Right renal cortex interstitium (tissue), 3 donors: ENCODE data around the gene ZFP3. TPM values are rescaled to one million over a fixed set of nuclear protein-coding genes. Genes with fewer than 3 reads are reported as not detected.
"Not testable (repeated sequence)": the region's sequence is repeated elsewhere in the genome, so short reads cannot be mapped to it uniquely, and the experiment has no call there.

Experiments
- DNase-seq, 3 donors: peaks; one replicate each; pipeline ENCODE4 v3.0.0-alpha.2; 2013; ENCODE audit warnings: low read depth in 3 of 3, low spot score in 2 of 3
- polyA plus RNA-seq, 3 donors: library from polyadenylated mRNA; unstranded; fragments of 120-200 nt; gene quantifications; one replicate each; pipeline ENCODE4 v1.2.1, GENCODE V29; 2013; ENCODE audit not compliant: insufficient read length in 3 of 3

The ZFP3 gene
- polyA plus RNA-seq, 3 donors = 14.1 to 16.1 (median 15.2) TPM

DNA sequence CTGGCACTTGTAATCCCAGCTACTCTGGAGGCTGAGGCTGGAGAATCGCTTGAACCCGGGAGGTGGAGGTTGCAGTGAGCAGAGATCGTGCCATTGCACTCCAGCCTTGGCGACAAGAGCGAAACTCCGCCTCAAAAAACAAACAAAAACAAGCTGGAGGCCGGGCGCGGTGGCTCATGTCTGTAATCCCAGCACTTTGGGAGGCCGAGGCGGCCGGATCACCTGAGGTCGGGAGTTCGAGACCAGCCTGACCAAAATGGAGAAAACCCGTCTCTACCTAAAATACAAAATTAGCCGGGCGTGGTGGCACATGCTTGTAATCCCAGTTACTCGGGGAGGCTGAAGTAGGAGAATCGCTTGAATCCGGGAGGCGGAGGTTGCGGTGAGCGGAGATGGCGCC, 992 bp upstream of the ZFP3 start:
- not testable (repeated sequence) for DNase-seq

DNA sequence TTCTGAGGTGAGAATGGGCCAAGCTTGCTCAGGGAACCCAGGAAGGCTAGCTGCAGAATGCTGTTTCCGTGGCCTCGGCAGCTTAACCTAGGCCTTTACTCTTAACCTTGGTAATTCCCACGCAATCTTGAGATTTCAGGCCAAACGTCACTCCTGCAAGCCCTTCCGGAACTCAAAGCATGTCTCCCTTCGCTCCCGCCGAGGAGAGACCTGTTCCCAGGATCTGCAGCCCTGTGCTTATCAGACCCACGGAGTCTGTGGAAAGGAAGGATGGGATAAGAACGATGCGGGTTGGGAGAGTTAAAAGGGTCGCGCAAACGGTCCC, 524 bp upstream of the ZFP3 start:
- no peak for DNase-seq

DNA sequence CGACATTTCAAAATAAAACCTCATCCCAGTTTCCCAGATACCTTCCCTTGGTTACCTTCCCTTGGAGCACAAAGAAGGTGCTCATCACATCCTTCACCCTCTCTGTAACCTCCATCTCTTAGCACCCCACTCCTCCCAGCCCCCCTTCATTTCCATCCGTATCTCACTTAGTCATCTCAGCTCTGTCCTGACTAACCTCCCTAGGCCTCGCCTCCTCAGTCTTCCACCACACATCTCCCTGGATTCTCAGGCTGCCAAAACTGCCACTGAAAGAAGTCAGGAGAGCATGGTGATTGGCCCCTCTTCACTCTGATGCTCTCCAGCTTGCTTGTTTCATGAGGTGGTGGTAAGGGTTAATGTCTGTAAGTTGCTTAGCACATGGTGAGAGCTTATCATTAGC, 2.3 kb downstream of the ZFP3 start:
- DNase-seq = no peak

DNA sequence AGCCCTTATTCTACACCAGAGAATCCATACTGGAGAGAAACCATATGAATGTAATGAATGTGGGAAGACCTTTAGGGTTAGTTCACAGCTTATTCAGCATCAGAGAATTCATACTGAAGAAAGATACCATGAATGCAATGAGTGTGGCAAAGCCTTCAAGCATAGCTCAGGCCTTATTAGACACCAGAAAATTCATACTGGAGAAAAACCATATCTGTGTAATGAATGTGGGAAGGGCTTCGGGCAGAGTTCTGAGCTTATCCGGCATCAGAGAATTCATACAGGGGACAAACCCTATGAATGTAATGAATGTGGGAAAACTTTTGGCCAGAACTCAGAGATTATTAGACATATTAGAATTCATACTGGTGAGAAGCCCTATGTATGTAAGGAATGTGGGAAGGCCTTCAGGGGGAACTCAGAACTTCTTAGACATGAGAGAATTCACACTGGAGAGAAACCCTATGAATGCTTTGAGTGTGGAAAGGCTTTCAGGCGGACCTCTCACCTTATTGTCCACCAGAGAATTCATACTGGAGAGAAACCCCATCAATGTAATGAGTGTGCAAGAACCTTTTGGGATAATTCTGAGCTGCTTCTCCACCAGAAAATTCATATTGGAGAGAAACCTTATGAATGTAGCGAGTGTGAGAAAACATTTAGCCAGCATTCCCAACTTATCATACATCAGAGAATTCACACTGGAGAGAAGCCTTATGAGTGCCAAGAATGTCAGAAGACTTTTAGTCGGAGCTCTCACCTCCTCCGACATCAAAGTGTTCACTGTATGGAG, 14.1 kb downstream of the ZFP3 start:
- DNase-seq = no peak

DNA sequence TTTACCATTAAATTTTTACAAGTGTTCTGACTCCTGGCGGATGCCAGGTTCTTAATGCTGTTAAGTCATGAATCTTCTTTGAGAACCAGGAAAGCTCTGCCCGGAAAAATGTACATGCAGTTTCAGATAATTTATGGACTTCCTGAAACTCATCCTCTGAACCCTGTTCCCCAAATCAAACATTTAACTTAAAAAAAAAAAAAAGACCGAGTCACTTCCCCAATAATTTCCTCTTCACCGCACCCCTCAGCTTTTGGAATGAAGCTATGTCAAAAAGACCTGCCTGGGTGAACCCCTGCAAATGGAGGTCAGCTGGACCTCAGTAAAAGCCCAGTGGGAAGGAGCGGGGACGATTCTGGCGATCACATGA, 18.4 kb downstream of the ZFP3 start:
- no peak for DNase-seq

DNA sequence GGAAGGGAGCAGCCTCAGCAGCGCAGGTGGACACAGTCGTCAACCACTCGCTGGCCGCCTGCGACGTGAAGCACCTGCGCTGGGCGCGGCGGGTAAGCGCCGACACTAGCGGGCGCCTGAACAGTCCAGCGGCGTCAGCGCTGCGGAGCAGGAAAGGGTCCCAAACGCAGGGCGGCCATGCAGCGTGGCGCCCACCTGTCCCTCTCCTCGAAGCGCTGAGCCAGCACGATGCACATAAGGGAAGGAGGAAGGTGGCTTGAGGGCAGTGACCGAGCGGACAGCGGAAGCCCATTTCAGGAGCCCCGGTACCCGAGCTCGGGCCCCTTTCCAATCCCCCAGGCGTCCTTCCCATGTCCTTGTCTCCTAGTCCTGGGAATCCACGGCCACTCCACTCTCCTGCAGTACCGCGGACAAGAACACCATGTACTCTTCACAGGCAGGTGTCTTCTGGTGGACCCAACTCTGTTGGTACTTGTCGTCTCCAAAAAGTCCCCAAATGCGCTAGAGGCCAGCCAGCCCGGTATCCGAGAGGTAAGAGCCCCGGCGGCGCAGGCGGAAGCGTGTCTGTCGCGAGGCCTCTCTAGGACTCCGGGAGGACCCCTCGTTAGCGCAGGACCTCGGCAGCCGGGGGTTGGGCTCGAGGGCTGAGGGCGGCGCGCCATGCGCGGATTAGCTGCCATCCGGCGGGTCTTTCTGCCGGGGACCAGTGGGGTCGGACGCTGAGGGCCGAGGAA, 19.0 kb downstream of the ZFP3 start:
- peak in 1 of 3 donors; percentile 40 for DNase-seq

DNA sequence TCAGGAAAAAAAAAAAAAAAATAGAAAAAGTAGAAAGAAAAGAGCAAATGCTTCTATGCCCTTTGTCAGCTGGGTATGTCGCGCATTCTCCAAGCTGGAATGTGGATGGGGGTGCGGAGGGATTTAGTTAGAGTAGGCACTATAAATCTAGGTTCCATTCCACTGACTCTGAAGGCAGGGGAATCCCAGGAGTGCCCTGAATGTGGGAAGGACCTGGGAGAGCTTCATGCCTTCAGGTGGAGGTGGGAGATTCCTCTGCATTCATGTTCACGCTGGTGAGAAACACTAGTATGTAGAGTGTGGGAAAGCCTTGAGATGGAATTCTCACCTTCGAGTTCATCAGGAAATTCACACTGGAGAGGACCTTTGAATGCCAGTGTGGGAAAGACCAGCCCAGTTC, 21.0 kb downstream of the ZFP3 start:
- no peak for DNase-seq

DNA sequence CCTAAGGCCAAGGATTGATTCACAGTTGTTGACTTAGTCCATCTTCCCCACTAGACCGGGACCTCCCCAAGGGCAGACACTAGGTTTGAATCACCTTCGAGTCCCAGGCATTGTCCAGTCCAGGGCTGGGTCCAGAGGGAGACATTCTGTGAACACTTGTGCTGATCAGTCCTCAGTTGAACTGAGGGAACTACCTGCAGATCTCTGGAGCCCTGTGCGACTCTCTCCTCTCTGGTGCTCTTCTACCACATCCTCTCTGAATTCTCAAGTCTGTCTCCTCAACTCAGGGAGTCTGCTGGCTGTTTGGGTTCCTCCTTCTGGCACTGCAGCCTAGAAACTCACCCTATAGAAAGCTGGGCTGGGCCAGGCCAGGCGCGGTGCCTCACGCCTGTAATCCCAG, 22.6 kb downstream of the ZFP3 start:
- DNase-seq = no peak

DNA sequence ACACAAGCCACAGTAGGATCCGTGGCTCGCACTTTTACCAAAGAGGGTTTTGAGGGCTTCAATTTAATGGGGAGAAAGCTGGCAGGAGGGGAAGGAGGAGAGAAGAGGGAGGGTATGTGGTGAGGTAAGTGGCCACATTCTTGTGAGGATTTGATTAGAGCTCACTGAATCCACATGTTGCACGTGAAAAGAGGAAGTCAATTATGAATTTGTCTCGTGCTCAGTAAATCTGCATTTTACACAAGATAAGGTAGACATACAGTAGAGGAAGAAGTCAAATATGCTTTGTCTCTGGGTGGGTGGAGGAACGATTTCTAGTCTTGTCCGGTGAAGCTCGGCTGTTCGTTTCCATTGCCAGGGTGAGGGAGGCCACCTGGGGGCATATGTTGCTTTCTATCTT, 32.5 kb downstream of the ZFP3 start:
- DNase-seq = no peak

DNA sequence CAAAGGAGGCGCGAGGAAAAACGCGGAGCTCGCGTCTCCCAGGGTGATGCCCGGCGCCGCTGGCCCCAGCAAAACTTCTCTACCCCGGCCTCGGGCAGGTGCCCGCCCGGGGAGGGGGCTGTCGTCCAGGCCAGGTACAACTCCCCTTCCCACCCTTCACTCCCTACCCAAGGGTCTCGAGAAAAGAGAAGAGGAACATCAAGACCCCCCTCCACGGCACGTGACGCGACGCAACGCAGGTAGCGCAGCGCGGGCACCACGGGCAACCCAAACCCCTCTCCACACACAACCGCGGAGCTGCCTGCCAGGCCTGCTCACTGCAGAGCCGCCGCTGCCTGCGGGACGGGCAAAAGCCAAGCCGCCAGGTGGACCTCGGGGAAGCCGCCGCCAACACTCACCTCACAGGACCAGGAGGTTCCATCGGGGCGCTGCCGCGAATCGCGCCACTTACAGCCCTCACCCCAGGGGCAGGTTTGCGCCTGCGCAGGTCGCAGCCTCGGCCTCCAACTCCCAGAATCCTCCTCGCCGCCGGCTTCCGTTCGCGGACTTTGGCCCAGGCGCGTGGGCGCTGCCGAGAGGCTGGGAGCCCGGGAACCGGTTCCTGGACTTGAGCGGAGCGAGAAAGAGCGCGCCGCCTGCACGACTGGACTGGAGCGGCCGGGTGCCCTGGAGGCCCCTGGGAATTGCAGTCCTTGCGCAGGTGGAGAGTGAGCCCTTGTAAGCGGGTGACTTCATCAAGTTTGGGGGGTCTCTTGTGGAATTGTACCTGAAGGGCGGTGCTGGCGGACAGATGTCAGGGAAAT, 33.3 kb downstream of the ZFP3 start, which contains the start of gene ZNF232:
Gene ZNF232, minus strand, starts transcription at position 477 of the 803 bp plus-strand sequence. Its CDS starts 56 bp downstream, at position 421.
- peak; percentile 84 to 91 (median 88) for DNase-seq

DNA sequence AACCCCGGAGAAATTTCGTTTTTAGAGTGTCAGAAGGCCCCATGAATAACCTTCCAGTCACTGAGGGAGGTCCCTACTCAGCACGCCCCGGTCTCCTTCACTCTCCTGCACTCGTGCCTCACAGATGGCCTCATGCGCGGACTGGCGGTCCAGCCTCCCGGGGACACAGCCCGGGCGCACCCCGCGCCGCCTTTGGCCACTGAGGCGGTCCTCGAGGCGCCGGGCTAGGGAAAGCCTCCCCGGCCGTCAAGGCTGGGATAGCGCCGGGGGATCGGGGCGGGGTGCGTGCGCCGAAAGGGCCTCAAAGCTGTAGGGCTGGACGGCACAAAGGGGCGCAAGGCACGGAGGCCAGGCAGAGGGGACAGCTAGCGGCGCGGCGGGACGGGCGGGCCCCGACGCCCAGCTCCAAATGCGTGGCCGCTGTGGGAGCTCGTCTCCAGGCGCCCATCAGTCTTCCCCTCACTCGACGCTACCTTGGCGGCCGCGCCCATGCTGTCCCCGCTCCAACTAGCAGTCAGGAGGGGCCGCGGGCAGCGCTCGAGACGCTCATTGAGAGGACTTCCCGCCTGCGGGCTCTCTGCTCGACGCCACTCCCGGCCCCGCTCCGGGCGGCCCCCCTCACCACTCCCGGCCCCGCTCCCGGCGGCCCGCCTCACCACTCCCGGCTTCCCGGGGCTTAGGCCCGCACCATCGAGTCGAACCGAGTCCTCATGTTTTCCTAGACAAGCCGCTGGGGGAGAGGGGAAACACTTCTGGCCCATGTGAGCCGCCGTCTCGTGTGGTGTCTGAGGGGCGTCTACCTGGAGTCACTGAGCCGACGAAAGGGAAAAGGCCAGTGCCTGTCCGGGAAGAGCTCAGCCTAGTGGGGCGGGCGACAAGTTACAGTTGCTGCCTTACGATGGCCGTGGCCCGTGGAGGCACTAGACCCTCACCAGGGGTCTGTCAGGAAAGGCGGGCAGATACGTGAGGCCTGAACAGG, 37.7 kb downstream of the ZFP3 start, which contains the start of gene USP6:
Gene USP6, plus strand, starts transcription at position 360 of the 979 bp plus-strand sequence. CDS start 14,336 bp downstream, outside the sequence.
- DNase-seq = no peak

DNA sequence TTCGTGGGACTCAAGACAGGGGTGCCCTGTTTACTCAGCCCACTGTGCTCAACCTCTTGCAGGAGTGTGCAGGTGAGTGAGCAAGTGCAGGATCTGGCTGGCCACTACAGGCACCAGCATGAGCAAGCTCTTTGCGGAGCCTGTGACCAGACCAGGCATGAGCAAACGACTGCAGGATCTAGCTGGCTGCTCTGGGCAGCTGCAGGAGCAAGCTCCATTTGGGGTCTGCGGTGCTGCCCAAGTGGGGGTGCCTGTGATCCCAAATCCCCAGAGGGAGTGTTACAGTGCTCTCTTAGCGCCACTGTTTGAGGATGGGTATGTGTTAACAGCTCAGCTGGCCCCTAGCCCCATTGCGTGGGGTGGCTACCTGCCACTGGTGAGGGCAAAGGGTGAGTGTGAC, 40.0 kb downstream of the ZFP3 start:
- DNase-seq = no peak

DNA sequence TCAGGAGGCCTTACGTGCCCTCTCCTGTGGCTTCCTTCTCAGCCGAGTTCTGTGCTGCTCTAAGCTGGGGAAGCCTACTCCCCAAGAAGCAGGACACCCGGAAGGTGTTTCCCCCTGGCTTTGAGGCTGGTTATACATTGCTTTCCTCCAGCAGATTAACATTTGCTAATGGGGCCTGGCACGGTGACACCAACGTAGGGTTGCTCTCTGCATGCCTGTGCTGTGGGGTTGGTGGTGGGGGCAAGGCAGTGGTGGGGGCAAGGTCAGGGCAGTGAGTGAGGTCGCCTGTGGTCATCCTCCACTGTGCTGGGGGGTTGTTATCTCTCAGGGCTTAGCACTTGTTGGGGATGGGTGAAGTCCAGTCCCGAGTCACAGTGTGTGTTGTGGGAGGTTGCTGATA, 41.8 kb downstream of the ZFP3 start:
- DNase-seq = no peak

DNA sequence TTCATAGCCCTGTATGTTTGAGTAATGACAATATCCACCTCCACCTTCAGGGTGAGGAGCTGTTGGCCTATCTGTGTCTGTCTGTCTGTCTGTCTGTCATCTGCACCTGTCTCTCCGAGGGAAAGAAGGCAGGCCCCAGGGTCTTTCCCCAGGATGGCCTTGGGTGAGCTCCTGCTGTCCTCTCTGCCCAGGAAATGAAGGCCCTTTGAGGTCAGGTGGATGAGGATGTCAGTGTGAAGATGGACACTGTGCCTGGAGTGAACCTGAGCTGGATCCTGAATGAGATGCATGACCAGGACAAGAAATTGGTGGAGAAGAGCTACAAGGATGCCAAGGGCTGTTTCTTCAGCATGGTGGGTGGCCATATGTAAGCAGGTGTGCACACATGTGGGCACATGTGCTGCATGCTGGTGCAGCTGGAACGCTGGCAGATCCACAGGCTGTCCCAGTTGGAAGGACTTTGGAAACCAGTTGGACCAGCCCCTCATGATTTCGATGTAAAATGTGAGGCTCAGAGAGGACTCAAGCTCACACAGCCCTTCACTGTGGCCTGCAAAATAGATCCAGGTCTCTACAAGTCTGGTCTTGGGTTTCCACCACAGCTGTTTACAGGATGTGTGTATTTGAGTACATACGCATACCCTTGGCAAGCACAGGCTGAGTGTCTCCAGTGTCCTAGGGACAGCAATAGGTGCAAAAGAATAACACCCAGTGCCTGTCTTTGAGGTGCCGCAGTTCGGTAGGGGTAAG, 42.3 kb downstream of the ZFP3 start:
- not testable (repeated sequence) for DNase-seq

DNA sequence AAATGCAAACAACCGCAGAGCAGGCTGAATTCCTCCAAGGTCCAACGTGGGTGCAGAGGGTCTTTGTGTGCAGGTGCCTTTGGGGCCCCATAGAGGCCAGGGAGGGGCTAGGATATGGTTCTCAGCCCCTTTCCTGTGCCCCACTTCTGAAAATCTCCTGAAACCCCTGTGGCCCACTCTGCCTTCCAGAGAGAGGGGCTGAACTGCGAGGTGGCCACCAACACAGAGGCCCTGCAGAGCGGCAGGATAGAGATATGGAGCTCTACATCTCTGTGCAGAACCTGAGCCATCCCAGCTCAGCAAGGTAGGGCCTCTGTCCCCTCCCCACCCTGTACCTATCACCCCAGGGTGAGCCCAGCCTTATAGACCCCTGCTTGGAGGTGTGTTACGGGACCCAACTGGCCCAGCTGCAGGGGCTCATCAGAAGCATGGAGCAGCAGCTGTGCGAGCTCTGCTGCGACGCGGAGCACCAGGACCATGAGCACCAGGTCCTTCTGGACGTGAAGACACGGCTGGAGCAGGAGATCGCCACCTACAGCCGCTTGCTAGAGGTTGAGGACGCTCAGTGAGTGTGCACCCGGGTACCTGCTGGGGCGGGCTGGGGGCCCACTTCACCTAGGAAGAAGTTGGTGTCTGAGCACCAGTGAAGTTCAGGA, 43.0 kb downstream of the ZFP3 start:
- no peak for DNase-seq

DNA sequence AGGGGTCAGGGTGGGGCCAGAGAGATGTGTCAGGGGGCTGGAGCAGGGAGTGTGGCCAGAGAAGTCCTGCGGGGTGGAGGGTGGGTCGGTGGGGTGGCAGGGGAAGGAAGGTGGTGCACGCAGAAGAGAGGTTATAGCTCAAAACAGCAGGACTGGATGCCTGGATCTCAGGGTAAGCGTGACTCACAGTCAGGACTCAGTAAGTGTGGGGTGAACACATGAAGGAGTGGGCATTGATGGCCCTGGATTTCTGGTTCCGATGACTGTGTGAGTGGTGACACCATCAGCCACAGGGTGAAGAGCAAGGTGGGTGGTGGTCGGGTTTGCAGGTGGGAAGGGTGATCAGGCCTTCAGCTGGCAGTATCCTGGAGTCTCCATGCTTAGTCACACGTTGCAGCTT, 43.8 kb downstream of the ZFP3 start:
- DNase-seq = not testable (repeated sequence)

DNA sequence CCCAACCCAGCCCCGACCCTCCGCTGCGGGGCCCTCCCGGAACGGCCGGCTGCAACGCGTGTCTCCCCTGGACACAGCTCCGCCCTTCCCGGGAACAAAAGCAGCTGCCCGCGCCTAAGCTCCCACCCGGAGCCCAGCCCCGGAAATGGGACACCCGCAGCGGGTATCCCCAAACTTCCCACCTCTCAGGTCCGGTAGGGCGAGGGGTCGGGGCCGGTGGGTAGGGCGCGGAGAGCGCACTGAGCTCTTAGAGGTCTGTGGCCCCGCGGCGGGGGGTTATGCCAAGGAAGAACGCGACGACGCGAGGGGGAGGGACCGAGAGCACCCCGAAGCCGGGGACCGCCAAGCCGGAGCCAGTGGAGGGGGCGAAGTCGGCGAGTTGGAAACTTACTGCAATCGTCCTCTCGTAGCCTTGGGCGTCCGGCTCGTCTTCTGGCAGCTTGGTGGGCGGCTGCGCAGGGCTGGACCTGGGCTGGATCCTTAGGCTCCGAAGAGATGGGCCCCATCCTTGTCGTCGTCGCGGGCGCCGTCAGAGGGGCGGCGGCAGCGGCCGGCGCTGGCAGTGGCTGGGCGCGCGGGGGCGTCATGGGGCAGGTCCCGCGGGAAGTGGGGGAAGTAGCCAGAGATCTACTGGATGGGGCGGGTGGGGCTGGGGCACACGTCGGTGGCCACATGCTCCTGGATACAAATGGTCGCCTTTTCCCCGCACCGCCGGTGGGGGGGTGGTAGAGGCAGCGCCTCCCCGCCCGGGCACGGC, 44.5 kb downstream of the ZFP3 start:
- DNase-seq = no peak
